ENCODE measurements around the gene GBX1.
A peak's percentile ranks its signal among the peaks of the same experiment; 100 is the strongest.

The GBX1 gene

DNA sequence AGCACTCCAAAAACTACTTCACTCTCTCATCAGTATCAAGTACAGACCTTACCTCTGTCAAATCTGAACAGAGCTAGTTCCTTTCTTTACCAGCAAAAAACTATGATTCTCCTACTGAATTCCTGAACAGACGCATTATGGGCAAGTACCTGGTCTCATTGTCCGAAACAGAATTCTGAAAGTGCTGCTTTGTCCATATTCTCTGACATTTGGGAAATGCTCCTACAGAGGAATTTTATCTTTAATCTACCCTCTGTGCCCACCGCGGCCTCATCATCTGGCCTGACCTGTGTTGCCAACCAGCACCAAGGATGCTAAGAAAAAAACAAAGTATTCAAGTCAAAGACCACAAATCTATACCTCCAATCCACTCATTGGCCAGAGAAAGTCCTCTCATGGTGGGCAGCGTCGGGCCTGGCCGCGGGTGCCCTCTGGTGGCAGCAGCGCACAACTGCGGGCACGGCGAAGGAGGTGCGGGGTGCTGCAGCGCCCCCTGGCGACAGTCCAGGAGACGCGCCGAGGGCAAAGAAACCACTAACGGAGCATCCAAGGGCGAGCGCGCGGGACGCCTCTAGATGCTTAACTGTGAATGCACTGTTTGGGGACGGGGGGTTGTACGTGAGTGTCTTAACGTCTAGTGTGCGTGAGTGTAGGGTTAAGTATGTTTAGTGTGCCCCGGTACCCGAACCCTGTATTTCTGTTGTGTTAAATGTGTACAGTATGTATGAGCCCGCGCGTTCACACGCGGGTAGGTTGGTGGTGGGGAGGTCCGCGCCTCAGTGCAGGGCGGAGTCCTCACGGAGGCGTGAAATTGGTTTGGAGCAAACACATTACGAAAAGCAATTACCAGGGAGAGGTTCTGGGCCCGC is 5.0 kb upstream of the GBX1 start:
- peak; percentile 47 to 50 for DNase-seq

DNA sequence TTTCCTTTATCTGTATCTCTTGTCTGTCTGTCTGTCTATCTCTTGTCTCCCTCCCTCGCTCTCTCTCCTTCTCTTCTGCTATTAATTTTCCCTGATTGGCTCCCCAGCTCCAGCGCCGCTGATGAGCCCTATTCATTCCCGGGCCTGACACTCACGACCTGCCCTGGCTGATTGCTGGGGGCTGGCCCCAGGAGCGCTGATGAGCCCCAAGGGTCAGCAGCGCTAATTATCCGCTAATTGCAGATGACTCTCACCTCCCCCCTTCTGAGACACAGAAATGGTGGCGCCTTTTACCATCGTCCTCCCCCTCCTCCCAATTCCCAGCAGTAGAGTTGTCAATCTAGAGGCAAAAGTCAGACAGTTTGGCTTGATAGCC is 1.3 kb upstream of the GBX1 start:
- DNase-seq: no peak

GRCh38 chr7:151168003-151168786 is 701 bp upstream of the GBX1 start:
- DNase-seq: no peak

- DNase-seq: no peak
Observed at GRCh38 chr7:151166629-151167196, 781 bp downstream of the GBX1 start.

- no peak for DNase-seq
Observed at GRCh38 chr7:151161757-151162156, 5.7 kb downstream of the GBX1 start.

GRCh38 chr7:151157645-151158329 is 9.7 kb downstream of the GBX1 start:
- no peak for DNase-seq

DNA sequence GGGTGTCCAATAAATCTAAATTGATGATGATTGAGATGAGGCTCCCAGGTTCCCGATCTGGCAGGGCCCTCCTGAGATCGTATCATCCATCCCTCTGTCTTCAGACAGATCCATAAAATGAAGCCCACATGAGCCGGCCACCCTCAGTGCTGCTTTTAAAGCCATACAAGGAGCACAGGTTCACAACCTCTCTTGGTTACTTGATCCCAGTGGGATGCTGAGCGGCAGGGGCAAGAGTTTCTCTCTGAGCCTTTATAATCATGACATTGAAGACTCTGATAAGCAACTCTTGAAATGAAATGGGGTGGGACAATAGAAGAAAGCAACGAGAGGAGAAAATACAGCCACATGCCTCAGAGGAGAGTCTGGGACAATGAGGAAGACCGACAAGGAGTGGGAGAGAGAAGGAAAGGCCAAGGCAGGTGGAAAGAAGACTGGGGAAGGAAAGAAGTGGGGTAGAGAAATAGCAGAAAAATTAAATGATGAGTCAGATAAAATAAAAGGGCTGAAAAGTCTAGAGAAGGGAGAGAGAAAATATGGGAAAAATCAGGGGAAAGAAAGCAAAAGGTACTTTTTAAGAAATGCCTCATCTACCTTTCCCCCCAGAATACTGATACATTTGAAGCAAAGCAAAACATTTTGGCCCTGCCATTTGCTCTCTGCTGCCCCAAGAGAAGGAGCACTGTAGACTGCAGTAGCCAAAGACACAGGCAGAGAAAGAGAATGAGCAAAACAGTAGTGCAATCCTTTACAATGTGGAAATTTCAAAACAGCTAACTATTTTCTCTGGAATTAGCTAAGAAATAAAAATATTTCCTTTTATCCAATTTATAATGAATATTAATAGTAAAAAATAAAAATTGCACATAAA is 14.6 kb downstream of the GBX1 start:
- DNase-seq: no peak

DNA sequence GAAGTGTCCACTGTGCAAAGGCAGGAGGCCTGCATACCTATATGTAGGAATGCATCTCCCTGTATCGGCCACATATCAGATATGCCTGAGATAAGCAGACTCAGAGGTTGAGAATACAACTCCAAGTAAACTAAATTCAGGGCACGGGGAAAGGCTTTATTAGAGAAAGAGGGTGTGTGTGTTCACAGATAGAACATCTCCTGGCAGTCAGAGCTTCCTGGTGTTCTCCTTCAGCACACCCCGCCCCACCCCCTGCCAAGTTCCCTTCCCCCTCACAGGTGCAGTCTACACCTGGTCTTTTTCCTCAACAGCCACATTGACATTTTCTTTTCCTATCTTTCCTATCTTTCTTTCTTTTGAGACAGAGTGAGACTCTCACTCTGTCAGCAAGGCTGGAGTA is 17.1 kb downstream of the GBX1 start:
- DNase-seq: no peak

DNA sequence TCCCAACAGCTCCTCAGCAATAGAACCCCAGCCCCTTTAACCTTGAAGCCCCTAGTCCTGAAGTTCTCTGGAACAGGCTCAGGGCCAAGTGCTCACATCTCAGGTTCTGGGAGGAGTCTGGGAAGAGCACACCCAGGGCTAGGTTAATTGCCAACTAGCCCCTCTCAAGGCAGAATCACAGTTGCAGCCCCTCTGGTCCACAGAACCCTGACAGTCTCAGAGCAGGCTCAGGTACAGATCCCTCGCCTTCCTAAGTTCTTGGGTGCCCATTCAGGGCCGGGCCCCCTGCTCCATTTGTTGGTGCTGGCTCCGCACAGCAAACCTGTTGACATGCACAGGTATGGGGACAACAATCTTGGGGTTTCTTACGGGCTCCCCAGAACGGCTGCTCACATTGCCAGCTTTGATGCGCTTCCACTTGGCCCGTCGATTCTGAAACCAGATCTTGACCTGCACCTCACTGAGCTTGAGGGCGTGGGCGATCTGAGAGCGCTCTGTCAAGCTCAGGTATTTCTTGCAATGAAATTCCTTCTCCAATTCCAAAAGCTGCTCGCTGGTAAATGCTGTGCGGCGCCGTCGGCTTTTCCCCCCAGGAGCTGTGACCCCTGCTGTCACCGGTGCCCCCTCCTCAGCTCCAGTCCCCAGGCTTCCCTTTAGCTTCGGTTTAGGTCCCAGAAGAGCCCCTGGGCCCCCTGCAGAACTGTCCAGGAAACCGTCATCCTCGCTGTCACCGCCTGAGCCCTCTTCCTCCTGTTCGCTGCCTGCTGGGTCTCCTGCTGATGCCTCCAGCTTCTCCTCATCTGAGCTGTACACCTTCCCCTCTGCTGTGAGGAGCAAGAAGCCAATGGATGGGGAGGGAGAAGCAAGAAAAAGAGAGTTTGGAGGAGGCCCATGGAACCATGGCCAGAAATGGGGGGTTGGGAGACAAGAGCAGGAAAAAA is 18.9 kb downstream of the GBX1 start:
- DNase-seq: no peak

DNA sequence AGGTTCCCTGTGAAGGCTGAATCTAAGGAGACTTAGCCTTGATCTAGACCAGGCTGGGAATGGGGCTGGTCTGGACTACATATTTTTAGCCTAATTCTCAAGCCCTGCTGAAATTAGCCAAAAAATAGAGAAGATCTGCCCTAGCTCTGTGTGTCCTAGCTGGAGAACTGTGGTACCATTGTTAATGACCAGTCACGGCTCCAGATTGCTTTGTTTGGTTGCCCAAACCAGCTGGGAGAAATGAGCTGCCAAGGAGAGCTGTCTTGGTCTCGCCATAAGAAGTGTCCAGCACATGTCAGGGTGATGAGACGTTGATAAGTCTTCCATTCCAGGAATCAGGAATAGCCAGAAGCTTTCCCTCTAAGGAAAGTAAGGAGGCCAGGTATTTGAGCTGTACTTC is 20.7 kb downstream of the GBX1 start:
- no peak for DNase-seq

DNA sequence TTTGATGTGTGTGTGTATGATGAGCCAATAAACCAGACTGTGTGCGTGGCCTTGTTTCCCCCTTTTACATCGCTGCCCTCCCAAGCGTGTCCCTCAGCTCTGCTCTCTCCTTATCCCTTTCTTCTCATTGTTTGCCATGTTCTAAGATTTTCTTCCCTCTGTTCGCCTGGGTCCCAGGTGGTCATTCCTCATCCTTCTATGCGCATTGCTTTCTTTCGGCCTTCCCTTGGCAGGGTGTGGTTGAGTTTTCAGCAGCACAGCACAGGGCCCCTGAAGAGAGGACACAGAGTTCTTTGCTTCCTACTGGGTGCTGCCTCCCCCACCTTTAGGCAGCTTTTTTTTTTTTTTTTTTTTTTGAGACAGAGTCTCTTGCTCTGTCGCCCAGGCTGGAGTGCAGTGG is 23.1 kb downstream of the GBX1 start:
- DNase-seq: no peak

- no peak for DNase-seq
Observed at GRCh38 chr7:151143261-151144015, 24.1 kb downstream of the GBX1 start.

GRCh38 chr7:151142686-151143040 is 24.8 kb downstream of the GBX1 start:
- DNase-seq: no peak

DNA sequence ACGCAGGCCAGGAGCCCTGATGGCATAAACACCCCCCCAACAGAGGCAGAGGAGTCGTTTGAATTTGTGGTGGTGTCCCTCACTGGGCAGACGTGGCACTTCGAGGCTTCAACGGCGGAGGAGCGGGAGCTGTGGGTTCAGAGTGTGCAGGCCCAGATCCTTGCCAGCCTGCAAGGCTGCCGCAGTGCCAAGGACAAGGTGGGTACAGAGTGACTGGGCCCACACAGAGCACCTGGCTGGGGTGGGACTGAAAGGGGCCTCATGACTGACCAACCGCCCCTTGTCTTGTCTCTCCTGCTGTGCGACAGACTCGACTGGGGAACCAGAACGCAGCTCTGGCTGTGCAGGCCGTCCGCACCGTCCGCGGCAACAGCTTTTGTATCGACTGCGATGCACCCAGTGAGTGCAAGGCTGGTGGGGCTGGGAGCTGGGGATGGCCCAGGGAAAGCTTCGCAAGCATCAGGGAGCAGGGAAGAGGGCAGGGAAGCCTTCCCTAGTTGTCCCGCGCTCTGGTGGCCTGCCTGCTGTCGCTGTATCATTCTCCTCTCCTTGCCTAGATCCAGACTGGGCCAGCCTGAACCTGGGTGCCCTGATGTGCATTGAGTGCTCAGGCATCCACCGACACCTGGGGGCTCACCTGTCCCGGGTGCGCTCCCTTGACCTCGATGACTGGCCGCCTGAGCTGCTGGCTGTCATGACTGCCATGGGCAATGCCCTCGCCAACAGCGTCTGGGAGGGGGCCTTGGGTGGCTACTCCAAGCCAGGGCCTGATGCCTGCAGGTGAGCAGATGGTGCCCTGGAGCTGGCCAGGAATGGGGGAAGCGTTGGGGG is 25.4 kb downstream of the GBX1 start:
- no peak for DNase-seq

DNA sequence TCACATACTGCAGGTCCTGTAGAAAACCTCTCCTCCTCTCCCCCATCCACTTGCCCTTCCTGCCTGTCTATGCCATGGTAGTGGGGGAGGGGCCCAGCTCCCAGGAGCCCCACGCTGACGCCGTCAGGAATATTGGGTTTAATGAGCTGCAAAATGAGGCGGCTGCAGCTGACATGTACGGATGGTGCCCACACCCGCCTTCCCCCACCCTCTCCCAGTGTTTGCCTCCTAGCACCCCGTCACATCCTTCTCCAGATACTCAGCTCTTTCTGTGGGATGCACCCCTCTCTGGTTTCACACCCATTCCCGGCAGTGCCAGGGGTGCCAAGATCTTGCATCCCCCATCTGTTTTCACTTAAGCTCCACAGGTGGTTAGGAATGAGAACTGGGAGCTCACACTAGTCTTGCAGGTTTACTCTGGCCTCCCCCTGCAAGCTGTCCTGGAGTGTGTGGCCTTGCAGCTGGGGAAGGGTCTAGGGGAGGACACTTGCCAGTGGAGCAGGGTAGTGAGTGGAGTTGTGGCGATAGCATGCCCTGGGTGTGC is 26.1 kb downstream of the GBX1 start:
- no peak for DNase-seq

DNA sequence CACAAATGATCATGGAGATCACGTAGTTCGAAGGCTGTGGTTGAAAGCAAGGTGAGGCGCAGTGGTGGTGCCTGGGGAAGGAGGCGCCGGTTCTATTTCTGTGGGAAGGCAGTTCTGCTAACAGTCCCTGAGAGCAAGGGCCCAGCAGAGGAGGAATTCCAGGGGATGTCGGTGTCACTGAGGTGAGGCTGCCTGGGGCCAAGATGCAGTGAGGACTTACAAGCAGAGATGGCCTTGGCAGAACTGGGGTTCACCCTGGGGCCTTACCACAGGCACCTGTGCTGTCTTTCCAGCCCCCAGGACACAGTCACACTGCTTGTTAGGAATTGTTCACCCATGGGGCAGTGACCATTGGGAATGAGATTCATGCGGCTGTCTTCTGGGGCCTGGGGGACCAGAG is 26.7 kb downstream of the GBX1 start:
- DNase-seq: no peak

DNA sequence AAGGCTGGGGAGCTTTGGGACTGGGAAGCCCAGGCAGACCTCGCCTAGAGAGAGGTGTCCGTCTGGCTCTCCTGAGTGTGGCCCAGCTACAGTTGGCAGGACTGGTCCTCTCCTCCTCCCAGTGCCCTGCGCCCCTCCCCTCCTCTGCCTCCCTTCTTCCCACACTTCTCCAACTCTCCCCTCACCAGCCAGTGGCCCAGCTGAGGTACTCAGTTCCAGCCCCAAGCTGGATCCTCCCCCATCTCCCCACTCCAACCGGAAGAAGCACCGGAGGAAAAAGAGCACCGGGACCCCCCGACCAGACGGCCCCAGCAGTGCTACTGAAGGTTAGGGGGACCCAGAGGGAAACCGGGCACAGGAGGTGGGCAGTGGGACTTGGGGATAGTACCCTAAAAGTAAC is 27.7 kb downstream of the GBX1 start:
- DNase-seq: no peak

DNA sequence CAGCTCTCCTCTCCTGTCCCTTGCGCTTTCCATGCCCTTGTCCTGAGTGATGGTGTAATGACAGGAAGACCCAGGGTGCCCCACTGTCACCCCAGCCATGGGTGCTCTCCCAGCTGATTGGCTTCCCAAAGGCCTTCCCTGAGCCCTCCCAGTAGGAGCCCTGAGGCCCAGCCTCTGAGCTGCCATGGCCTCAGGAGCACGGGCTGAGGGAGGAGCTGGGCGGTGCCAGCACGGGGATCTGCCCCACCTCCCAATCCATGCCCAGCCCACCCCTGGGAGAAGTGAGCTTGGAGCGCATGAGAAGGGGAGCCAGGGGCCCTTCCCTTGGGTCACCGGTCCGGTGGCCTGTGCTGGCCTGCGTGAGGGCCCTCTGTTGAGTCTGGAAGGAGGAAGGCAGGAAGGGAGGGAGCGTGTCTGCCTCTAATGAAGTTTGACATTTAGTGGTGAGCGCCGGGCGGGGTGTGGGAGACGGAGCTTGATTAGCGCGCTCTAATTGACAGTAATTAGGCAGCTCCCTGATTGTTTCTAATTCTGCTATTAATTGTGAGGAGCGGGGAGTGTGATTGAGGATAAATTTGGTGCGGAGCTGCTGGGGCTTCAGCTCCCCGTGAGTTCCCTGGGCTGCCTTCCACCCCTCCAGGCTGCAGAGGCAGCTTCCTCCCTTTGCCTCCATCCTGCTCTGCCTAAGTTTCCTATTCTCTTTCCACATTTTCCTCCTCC is 28.3 kb downstream of the GBX1 start:
- no peak for DNase-seq
